Measurements from ENCODE around the gene CCDC3.

DNA sequence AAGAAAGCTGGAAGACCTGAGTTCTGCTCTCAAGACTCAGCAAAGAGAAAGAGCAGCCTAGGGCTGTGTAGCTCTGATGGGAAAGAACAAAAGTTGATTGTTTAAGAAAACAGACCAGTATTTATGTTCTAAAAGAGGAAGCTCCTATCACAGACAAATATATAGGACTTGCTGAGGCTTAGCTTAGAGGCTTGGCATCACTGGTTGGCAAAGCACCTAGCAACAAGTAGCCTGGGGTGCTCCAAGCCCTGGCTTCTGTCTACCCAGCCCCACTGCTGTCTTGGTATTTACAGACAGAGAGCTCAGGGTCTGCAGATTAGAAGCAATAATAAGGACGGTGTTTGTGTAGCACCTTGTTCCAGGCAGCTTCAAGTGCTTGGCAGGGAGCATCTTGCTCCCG, 36.9 kb upstream of the CCDC3 start:
- TF ChIP-seq, protein P1, sequence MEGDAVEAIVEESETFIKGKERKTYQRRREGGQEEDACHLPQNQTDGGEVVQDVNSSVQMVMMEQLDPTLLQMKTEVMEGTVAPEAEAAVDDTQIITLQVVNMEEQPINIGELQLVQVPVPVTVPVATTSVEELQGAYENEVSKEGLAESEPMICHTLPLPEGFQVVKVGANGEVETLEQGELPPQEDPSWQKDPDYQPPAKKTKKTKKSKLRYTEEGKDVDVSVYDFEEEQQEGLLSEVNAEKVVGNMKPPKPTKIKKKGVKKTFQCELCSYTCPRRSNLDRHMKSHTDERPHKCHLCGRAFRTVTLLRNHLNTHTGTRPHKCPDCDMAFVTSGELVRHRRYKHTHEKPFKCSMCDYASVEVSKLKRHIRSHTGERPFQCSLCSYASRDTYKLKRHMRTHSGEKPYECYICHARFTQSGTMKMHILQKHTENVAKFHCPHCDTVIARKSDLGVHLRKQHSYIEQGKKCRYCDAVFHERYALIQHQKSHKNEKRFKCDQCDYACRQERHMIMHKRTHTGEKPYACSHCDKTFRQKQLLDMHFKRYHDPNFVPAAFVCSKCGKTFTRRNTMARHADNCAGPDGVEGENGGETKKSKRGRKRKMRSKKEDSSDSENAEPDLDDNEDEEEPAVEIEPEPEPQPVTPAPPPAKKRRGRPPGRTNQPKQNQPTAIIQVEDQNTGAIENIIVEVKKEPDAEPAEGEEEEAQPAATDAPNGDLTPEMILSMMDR (IDR thresholded peaks at IDR 0.05; ENCODE audit: insufficient read depth, low read length), result no peak
- TF ChIP-seq, protein P2, sequence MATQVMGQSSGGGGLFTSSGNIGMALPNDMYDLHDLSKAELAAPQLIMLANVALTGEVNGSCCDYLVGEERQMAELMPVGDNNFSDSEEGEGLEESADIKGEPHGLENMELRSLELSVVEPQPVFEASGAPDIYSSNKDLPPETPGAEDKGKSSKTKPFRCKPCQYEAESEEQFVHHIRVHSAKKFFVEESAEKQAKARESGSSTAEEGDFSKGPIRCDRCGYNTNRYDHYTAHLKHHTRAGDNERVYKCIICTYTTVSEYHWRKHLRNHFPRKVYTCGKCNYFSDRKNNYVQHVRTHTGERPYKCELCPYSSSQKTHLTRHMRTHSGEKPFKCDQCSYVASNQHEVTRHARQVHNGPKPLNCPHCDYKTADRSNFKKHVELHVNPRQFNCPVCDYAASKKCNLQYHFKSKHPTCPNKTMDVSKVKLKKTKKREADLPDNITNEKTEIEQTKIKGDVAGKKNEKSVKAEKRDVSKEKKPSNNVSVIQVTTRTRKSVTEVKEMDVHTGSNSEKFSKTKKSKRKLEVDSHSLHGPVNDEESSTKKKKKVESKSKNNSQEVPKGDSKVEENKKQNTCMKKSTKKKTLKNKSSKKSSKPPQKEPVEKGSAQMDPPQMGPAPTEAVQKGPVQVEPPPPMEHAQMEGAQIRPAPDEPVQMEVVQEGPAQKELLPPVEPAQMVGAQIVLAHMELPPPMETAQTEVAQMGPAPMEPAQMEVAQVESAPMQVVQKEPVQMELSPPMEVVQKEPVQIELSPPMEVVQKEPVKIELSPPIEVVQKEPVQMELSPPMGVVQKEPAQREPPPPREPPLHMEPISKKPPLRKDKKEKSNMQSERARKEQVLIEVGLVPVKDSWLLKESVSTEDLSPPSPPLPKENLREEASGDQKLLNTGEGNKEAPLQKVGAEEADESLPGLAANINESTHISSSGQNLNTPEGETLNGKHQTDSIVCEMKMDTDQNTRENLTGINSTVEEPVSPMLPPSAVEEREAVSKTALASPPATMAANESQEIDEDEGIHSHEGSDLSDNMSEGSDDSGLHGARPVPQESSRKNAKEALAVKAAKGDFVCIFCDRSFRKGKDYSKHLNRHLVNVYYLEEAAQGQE (IDR thresholded peaks at IDR 0.05; ENCODE audit: insufficient replicate concordance, low read depth), result no peak
- TF ChIP-seq POLR2AphosphoS5 (IDR thresholded peaks at IDR 0.05; ENCODE audit: low read depth), result no peak

All from HL-60 (cell line).